Gastrocnemius medialis (tissue), 4 donors: ENCODE results near the gene TELO2.

Experiments
- CTCF ChIP-seq, 5 experiments: fragments of 450-650 bp in 3 of 5; fragments of 200-600 bp in 2 of 5; sonication (generic) in 2 of 5; IDR thresholded peaks in 4 of 5; conservative IDR thresholded peaks in 1 of 5; 1 replicate in 4 of 5; 2 replicates in 1 of 5; pipeline ENCODE4 v1.5.1; 2016 to 2019; ENCODE audit warnings: antibody characterized with exemption in 5 of 5, mild to moderate bottlenecking in 3 of 5, moderate library complexity in 3 of 5
- POLR2A ChIP-seq, 2 donors: fragments of 450-650 bp; IDR thresholded peaks; one replicate each; pipeline ENCODE4 v1.6.1; 2017; ENCODE audit warnings: antibody characterized with exemption in 2 of 2, mild to moderate bottlenecking in 2 of 2, moderate library complexity in 2 of 2

GRCh38 chr16:1508494-1509187, 15.5 kb downstream of the TELO2 start:
- TF ChIP-seq CTCF (IDR thresholded peaks at IDR 0.05 in 4 of 5, conservative IDR thresholded peaks at IDR 0.05 in 1 of 5) (no peak), POLR2A (IDR thresholded peaks at IDR 0.05) (no peak)
